ENCODE data around the gene TRPV2. TPM values are rescaled to one million over a fixed set of nuclear protein-coding genes. Genes with fewer than 3 reads are reported as not detected.
A peak's percentile ranks its signal among the peaks of the same experiment; 100 is the strongest.

TRPV2 gene
- total and polyA plus RNA-seq, 9 of the 15 experiments (the other 6 are each of a cell fraction or from before 2014, with no cell fraction given): 10.0 to 97.5 (median 30.3) TPM

- no peak for TF ChIP-seq AFF1 (IDR thresholded peaks at IDR 0.05; ENCODE audit: low read depth in 1 of 2, partially characterized antibody in 2 of 2)
- TF ChIP-seq BHLHE40 (IDR thresholded peaks at IDR 0.05; ENCODE audit: low read length): no peak
- no peak for TF ChIP-seq BCL6 (CRISPR knock-in tag; IDR thresholded peaks at IDR 0.05)
- TF ChIP-seq POLR2AphosphoS5 (IDR thresholded peaks at IDR 0.05; ENCODE audit: control insufficient read depth, insufficient read depth, low read depth, low read length): peak; percentile 55; the same call in 1 of the 2 replicates
- no peak for TF ChIP-seq SREBF1 (IDR thresholded peaks at IDR 0.05; ENCODE audit: borderline replicate concordance, low read depth, low read length)
- TF ChIP-seq HSF4 (CRISPR knock-in tag; IDR thresholded peaks at IDR 0.05; ENCODE audit: borderline replicate concordance): no peak
- 0 out of 2 replicates have a peak, but pooled peaks have one; percentile 15 for TF ChIP-seq CEBPB (tag; IDR thresholded peaks at IDR 0.05)
- no peak for TF ChIP-seq ZFP91 (CRISPR knock-in tag; IDR thresholded peaks at IDR 0.05)
- TF ChIP-seq PHF8 (IDR thresholded peaks at IDR 0.05; ENCODE audit: borderline replicate concordance, low read length): no peak
- no peak for TF ChIP-seq TEAD2 (tag; IDR thresholded peaks at IDR 0.05)
- TF ChIP-seq ZNF511 (CRISPR knock-in tag; IDR thresholded peaks at IDR 0.05): no peak
- no peak for TF ChIP-seq ZNF318 (IDR thresholded peaks at IDR 0.05; ENCODE audit: borderline replicate concordance in 1 of 2, low read depth in 1 of 2)
- peak in 1 of 2 experiments; percentile 28; a peak in 1 of 4 replicates for TF ChIP-seq FOXK2 (conservative IDR thresholded peaks at IDR 0.05 in 1 of 2, IDR thresholded peaks at IDR 0.05 in 1 of 2; ENCODE audit: low read depth in 2 of 2)
These were observed 26.8 kb downstream of the TRPV2 start (continued) for GRCh38 chr17:16442141-16442540.
